ENCODE measurements around the gene MLST8. TPM values are rescaled to one million over a fixed set of nuclear protein-coding genes. Genes with fewer than 3 reads are reported as not detected.

Gene MLST8
- total and polyA plus RNA-seq, 4 donors, result 11.1 to 26.7 (median 20.2) TPM

- no peak overlapping the region for H3K9ac ChIP-seq (ENCODE audit: low read depth in 1 of 2, low read length in 2 of 2)
- no peak for DNase-seq (ENCODE audit: low spot score)
Observed at GRCh38 chr16:2190002-2190658, 15.1 kb upstream of the MLST8 start.

GRCh38 chr16:2190659-2191445 lies 14.4 kb upstream of the MLST8 start:
- no peak overlapping the region for H3K27ac ChIP-seq (ENCODE audit: low read depth in 1 of 2, low read length in 2 of 2)
- H3K9me3 ChIP-seq (ENCODE audit: control insufficient read depth in 4 of 4, low read length in 3 of 4), result no peaks in the 10 kb centered on the region
- no peaks in the 10 kb centered on the region for H3K36me3 ChIP-seq (ENCODE audit: control insufficient read depth in 4 of 4, insufficient read depth in 3 of 4, low read depth in 1 of 4, low read length in 3 of 4)
- no peak overlapping the region for H3K9ac ChIP-seq (ENCODE audit: low read depth in 1 of 2, low read length in 2 of 2)
- DNase-seq (ENCODE audit: low spot score), result no peak
- H3K27me3 ChIP-seq (ENCODE audit: control insufficient read depth in 4 of 4, insufficient read depth in 4 of 4, low read length in 3 of 4), result no peaks in the 10 kb centered on the region
- TF ChIP-seq NR2F2 (IDR thresholded peaks at IDR 0.05) (no peak), EGR1 (IDR thresholded peaks at IDR 0.05; ENCODE audit: low read depth in 2 of 2) (no peak), YY1 (IDR thresholded peaks at IDR 0.05) (no peak)
- peaks cover 0 to 10% (median 2%) of the 10 kb centered on the region in 4 donors for H3K4me1 ChIP-seq (ENCODE audit: control insufficient read depth in 4 of 4, insufficient read depth in 4 of 4, low read length in 3 of 4)
- no peak overlapping the region for H3K4me3 ChIP-seq (ENCODE audit: low read depth in 1 of 3, low read length in 3 of 3)
- WGBS, result 88% methylated on average over 25 of the region's 25 CpGs

More at GRCh38 chr16:2190002-2190658, 15.1 kb upstream of the MLST8 start:
- no peaks in the 10 kb centered on the region for H3K27me3 ChIP-seq (ENCODE audit: control insufficient read depth in 4 of 4, insufficient read depth in 4 of 4, low read length in 3 of 4)
- no peaks in the 10 kb centered on the region for H3K36me3 ChIP-seq (ENCODE audit: control insufficient read depth in 4 of 4, insufficient read depth in 3 of 4, low read depth in 1 of 4, low read length in 3 of 4)
- no peak overlapping the region for H3K27ac ChIP-seq (ENCODE audit: low read depth in 1 of 2, low read length in 2 of 2)
- TF ChIP-seq CTCF (IDR thresholded peaks at IDR 0.05; ENCODE audit: low read depth, low read length, missing input control), result no peak
- H3K4me3 ChIP-seq (ENCODE audit: low read depth in 1 of 3, low read length in 3 of 3), result no peak overlapping the region
- no peaks in the 10 kb centered on the region for H3K9me3 ChIP-seq (ENCODE audit: control insufficient read depth in 4 of 4, low read length in 3 of 4)
- WGBS, result 85% methylated on average over 24 of the region's 24 CpGs
- H3K4me1 ChIP-seq (ENCODE audit: control insufficient read depth in 4 of 4, insufficient read depth in 4 of 4, low read length in 3 of 4), result peaks cover 0 to 2% (median 0%) of the 10 kb centered on the region in 4 donors

GRCh38 chr16:2191446-2191706 lies 13.9 kb upstream of the MLST8 start:
- WGBS, result 96% methylated on average over 11 of the region's 11 CpGs

More at GRCh38 chr16:2191446-2191706, 13.9 kb upstream of the MLST8 start:
- Histone ChIP-seq H3K27ac (ENCODE audit: low read depth in 1 of 2, low read length in 2 of 2) (no peak overlapping the region), H3K4me3 (ENCODE audit: low read depth in 1 of 3, low read length in 3 of 3) (no peak overlapping the region), H3K27me3 (ENCODE audit: control insufficient read depth in 4 of 4, insufficient read depth in 4 of 4, low read length in 3 of 4) (no peaks in the 10 kb centered on the region), H3K36me3 (ENCODE audit: control insufficient read depth in 4 of 4, insufficient read depth in 3 of 4, low read depth in 1 of 4, low read length in 3 of 4) (no peaks in the 10 kb centered on the region), H3K4me1 (ENCODE audit: control insufficient read depth in 4 of 4, insufficient read depth in 4 of 4, low read length in 3 of 4) (peaks cover 2 to 11% (median 3%) of the 10 kb centered on the region in 4 donors), H3K9ac (ENCODE audit: low read depth in 1 of 2, low read length in 2 of 2) (no peak overlapping the region), H3K9me3 (ENCODE audit: control insufficient read depth in 4 of 4, low read length in 3 of 4) (no peaks in the 10 kb centered on the region)
- TF ChIP-seq ATF3 (IDR thresholded peaks at IDR 0.05), result no peak
- no peak for TF ChIP-seq FOXA2 (IDR thresholded peaks at IDR 0.05)
- no peak for TF ChIP-seq JUND (IDR thresholded peaks at IDR 0.05)
- no peak for TF ChIP-seq YY1 (IDR thresholded peaks at IDR 0.05)
- no peak for TF ChIP-seq RAD21 (IDR thresholded peaks at IDR 0.05)
- TF ChIP-seq GABPA (IDR thresholded peaks at IDR 0.05 in 1 of 2, conservative IDR thresholded peaks at IDR 0.05 in 1 of 2), result no peak
- no peak for TF ChIP-seq TAF1 (conservative IDR thresholded peaks at IDR 0.05)
- TF ChIP-seq MAX (IDR thresholded peaks at IDR 0.05), result no peak
- TF ChIP-seq EGR1 (IDR thresholded peaks at IDR 0.05; ENCODE audit: low read depth in 2 of 2), result no peak
- TF ChIP-seq HNF4G (IDR thresholded peaks at IDR 0.05), result no peak
- DNase-seq (ENCODE audit: low spot score), result no peak

All from liver (tissue), 9 donors.